ENCODE measurements around the gene CHURC1.

DNA sequence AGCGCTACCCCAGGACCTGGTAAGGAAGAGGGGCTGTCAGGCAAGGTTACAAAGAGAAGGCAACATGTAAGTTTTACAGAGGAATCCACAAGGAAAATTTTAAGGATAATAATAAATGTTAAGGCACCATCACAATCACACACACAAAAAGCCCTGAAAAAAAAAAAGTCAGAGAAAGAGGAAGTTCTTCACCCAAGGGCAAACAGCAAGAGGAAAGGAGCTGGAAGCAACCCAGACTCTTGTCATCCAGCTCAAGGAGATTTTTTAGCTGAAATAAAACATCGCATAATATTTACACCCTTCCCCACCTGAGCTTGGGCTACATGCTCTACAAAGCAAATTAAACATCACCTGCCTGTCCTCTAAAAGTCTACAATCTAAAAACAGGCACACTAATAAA lies 44.1 kb upstream of the CHURC1 start:
- TF ChIP-seq EZH2phosphoT487 (IDR thresholded peaks at IDR 0.05; ENCODE audit: insufficient read depth, low read depth): no peak
- no peak for TF ChIP-seq EZH2 (IDR thresholded peaks at IDR 0.05; ENCODE audit: insufficient read depth, poor library complexity, severe bottlenecking)

All from GM23248 (cell line).